ENCODE measurements around the gene SHOC1.
"Not testable (repeated sequence)": the region's sequence is repeated elsewhere in the genome, so short reads cannot be mapped to it uniquely, and the experiment has no call there.

SHOC1 gene

DNA sequence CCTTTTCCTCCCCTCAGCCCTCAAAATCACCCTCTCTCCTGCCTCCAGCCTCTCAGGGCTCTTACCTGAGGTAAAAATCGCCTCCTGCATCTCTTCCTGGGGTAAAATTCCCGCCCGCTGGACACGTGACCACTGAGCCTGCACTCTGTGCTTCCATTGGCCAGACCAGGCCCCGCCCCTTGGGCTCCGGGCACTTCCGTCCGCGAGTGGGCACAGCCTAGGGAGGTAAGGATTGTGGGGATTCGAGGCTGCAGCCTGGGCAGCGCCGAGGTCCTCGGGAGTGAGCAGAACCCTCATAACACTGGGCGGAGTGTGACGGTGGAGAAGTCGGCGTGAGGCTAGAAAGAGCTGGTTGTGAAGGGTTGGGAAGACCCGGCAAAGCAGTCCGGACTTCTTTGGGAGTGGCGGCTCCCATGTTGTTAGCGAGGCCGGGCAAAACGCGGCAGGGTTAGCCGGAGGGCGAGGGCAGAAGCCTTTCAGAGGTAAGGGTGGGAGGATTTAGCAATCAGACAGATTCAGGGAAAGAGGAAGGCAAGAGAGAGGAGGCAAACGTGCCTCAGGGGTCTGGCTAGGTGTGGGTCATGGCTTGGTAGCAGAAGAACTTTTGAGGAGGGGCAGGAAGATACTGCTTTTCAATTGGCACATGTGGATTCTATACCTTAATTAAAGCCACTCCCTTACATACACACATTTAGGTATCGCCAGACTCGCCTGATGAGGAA, at the start of gene SHOC1:
Gene SHOC1, minus strand, starts transcription at position 103 of the 722 bp plus-strand sequence. CDS start 3,519 bp downstream, outside the sequence.
- no peak for DNase-seq (ENCODE audit: low read depth)

DNA sequence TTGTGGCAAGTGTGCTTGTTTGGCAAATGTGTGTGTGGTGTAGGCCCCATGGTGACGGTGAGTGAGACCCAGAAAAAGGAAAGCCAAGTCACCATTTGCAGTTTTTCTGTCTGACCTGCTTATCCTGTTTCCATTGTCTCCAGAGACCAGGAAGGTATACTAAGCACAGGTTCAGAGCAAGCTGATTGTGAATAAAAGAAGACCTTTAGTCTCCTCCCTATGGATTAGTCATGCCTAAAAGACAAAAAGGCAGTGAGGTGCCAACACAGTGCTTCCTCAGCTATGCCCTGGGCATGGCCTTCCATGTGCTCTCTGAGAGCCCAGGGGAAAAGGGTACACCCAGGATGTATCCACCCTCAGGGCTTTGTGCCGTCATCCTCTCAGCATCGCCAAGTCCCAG, 49.2 kb upstream of the SHOC1 start:
- no peak for DNase-seq (ENCODE audit: low read depth)

DNA sequence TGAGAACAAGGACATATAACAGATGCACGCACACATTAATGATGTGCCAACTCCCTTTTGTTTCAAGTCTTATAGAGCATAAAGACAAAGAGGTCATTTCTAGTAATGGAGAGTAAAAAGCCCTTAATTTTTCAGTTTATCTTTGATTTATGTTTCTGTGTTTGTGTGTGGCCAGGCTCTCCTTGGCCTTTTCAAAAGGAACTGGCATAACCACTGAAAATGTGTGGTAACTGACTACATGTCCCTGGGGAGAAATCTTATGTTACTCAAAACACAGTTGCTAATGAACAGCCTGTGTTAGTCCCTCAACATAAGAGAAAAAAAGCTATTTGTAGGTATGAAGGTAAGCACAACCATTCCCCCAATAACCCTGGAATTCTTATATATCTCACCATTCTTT, 47.6 kb upstream of the SHOC1 start:
- DNase-seq (ENCODE audit: low read depth), result no peak

- DNase-seq (ENCODE audit: low read depth), result no peak
Measured at GRCh38 chr9:111840442-111840841, 45.7 kb upstream of the SHOC1 start.

GRCh38 chr9:111839987-111840386, 45.2 kb upstream of the SHOC1 start:
- no peak for DNase-seq (ENCODE audit: low read depth)

DNA sequence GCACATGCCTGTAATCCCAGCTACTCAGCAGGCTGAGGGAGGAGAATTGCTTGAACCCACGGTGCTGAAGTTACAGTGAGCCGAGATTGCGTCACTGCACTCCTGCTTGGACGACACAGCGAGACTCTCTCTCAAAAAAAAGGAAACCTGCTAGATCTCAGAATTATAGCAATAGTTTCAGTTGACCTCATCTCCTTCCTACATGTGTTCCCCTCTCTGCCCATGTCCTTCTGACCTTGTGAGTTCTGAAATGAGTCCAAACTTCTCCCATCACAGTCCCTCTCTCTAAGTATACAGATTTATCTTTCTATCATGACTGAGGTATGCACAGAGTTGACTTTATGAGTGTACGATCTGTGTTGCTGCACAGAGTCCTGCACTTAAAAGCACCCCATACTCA, 44.6 kb upstream of the SHOC1 start:
- no peak for DNase-seq (ENCODE audit: low read depth)

- no peak for DNase-seq (ENCODE audit: low read depth)
Measured at GRCh38 chr9:111838439-111838838, 43.7 kb upstream of the SHOC1 start.

- no peak for DNase-seq (ENCODE audit: low read depth)
Measured at GRCh38 chr9:111836311-111836710, 41.6 kb upstream of the SHOC1 start.

- no peak for DNase-seq (ENCODE audit: low read depth)
Measured at GRCh38 chr9:111833941-111834340, 39.2 kb upstream of the SHOC1 start.

DNA sequence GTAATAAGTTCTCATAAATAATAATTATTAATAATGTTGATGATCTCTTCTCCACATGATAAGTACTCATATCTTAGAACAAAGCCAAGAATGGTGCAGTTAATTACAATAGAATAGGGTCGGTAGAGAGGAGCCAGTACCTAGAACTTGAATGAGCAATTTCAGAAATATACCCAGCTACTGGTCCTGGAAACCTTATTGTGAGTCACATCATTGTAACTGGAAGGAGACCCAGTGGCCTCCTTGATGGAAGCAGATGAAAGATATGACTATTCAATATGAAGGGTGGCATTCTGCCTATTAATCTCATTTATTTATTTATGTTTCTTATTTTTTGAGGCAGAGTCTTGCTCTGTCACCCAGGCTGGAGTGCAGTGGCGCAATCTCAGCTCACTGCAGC, 37.7 kb upstream of the SHOC1 start:
- no peak for DNase-seq (ENCODE audit: low read depth)

GRCh38 chr9:111831371-111832108, 36.8 kb upstream of the SHOC1 start:
- DNase-seq (ENCODE audit: low read depth), result no peak

DNA sequence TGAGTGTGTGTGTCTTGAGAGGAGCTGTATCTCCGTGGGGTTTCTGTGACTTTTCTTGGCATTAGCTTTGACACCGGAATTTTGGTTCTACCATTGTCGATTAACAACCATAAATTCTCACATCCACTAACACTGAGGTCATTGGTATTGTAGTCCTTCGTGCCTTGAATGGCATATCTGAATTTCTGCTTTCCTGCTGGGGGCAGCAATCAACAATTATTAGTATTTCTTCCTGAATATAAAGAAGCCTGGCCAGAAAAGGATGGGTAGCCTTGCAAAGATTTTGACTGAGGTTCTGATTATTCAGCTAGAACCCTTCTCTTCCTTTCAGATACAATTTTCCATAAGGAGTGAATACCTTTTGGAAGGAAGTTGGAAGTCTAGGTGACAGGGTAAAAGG, 33.5 kb upstream of the SHOC1 start:
- no peak for DNase-seq (ENCODE audit: low read depth)

DNA sequence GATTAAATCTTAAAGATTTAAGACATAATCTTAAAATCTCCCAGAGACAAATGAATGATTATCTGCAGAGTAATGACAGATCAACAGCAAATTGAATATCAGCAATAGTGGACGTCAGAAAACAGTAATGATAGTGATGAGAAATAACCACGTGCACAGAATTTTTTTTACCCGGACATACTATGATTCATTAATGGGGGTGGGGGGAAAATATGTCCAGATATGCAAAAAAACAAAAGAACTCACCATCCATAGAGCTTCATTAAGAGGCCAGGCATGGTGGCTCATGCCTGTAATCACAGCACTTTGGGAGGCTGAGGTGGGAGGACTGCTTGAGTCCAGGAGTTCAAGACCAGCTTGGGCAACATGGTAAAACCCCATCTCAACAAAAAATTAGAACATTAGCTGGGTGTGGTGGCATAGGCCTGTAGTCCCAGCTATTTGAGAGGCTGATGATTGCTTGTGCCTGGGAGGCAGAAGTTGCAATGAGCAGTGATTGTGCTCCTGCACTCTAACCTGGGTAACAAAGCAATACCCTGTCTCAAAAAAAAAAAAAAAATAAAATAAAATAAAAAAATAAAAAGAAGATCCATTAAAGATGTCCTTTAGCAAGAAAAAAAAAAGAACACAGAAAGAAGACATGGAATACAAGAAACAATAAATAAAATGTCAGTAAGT, 30.9 kb upstream of the SHOC1 start:
- no peak for DNase-seq (ENCODE audit: low read depth)

DNA sequence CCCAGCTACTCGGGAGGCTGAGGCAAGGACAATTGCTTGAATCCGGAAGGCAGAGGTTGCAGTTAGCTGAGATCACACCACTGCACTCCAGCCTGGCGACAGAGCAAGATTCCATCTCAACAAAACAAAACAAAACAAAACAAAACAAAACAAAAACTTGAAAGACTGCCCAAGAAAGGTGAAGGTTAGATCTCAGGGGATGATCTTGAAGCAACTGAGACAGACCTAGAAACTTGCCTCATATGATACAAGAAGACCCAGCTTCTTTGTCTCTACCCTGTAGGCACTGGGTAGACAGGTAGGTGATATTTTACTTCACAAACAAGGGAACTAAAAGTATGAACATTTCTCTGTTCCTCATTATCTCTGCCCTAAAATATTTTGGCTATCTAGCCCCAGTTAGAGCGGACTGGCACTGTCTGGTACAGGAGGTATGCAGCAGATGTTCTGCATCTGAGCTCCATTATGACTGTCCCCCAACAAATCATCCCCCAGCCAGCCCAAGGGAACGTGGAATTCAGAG, 26.3 kb upstream of the SHOC1 start:
- no peak for DNase-seq (ENCODE audit: low read depth)

DNA sequence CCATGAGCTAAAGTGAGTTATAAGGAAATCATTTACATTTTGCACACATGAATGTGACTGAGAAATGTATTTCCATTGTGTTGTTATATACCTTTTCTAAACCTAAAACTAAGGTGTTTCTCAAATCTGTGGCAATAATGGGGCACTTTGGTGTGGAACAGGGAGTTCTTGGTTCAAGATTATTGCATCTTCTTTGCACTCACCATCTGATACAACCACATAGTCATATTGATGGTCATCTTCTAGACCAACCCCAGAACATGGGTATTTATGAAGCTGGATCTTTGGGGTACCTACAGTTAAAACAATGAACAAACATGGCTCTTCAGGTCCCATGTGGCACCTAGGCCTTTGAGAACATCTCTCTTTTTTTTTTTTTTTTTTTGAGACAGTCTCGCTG, 24.6 kb upstream of the SHOC1 start:
- no peak for DNase-seq (ENCODE audit: low read depth)

GRCh38 chr9:111815285-111816070, 20.7 kb upstream of the SHOC1 start:
- DNase-seq (ENCODE audit: low read depth), result no peak

GRCh38 chr9:111812337-111812736, 17.6 kb upstream of the SHOC1 start:
- no peak for DNase-seq (ENCODE audit: low read depth)

DNA sequence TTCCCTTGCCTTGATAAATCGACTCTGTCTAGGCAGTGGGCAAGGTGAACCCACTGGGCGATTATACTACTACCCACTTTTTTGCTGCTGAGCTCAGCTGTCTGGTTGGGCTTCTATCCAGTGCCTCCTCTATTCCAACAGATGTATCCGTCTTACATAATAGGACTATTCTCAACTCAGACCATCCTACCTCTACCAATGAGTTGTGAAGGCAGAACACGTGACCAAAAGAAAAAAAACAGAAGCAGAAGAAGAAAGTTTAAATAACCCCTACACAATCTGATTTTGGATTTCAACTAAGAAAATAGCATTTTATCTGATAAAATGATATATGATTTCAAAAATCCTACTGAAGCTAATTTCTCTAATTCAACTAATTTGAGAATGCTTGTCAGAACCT, 16.2 kb upstream of the SHOC1 start:
- DNase-seq (ENCODE audit: low read depth), result no peak

- DNase-seq (ENCODE audit: low read depth), result not testable (repeated sequence)
Measured at GRCh38 chr9:111810415-111810814, 15.7 kb upstream of the SHOC1 start.

- no peak for DNase-seq (ENCODE audit: low read depth)
Measured at GRCh38 chr9:111807197-111807596, 12.5 kb upstream of the SHOC1 start.

- DNase-seq (ENCODE audit: low read depth), result no peak
Measured at GRCh38 chr9:111806259-111806658, 11.5 kb upstream of the SHOC1 start.

DNA sequence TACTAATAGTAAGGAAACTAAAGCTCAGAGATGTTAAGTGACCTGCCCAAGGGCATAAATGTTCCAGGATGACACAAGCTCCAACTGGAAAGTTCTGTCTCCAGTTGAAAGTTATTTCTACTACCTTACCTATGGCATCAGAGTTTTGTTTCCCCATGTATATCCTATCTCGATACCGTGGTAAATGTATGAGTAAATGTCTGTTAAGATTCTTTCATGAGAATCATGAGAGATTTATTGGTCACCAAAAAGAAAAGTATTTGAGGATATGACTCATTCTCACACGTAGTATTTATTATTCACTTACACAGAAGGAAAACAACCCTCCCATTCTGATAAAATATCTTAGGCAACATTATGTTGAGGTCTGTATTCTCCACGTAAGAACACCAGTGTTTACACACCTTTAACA, 11.1 kb upstream of the SHOC1 start:
- no peak for DNase-seq (ENCODE audit: low read depth)
